Epithelial cell of proximal tubule (primary cell): ENCODE data around the gene SMURF1. TPM values are rescaled to one million over a fixed set of nuclear protein-coding genes. Genes with fewer than 3 reads are reported as not detected.
A peak's percentile ranks its signal among the peaks of the same experiment; 100 is the strongest.

Source experiments
- DNase-seq: peaks from one replicate; pipeline ENCODE4 v3.0.0-alpha.2; 2011; ENCODE audit warnings: low read depth
- H3K4me3 ChIP-seq: 2 replicates; pipeline ENCODE4 v1.5.1; 2011; ENCODE audit warnings: low read depth, mild to moderate bottlenecking, low read length
- CTCF ChIP-seq: conservative IDR thresholded peaks from 2 replicates; pipeline ENCODE4 v1.5.1; 2012; ENCODE audit warnings: low read depth, mild to moderate bottlenecking, low read length
- total RNA-seq: library from RNA; depleted of rRNA; stranded (reverse); fragments of >200 nt; gene quantifications from 2 replicates; pipeline ENCODE4 v1.2.3, GENCODE V29; 2015

SMURF1 gene
- total RNA-seq, 1 donor from 2014 or later, result 30.7 TPM

GRCh38 chr7:99141841-99142726 lies 1.8 kb downstream of the SMURF1 start:
- peak overlapping the region; percentile 68 for H3K4me3 ChIP-seq
- no peak for TF ChIP-seq CTCF
- peak; percentile 44 for DNase-seq

GRCh38 chr7:99141334-99141733 lies 2.6 kb downstream of the SMURF1 start:
- peak overlapping the region; percentile 68 for H3K4me3 ChIP-seq
- no peak for DNase-seq
- TF ChIP-seq CTCF, result no peak

- TF ChIP-seq CTCF, result no peak
- no peak for DNase-seq
- H3K4me3 ChIP-seq, result peak overlapping the region; percentile 68
Observed at GRCh38 chr7:99140813-99141212, 3.1 kb downstream of the SMURF1 start.

- no peak overlapping the region for H3K4me3 ChIP-seq
- TF ChIP-seq CTCF, result no peak
- DNase-seq, result peak; percentile 84
Observed at GRCh38 chr7:99139036-99139435, 4.9 kb downstream of the SMURF1 start.

GRCh38 chr7:99137411-99138180 lies 6.3 kb downstream of the SMURF1 start:
- H3K4me3 ChIP-seq, result peak overlapping the region; percentile 29
- DNase-seq, result peak; percentile 74
- no peak for TF ChIP-seq CTCF

- H3K4me3 ChIP-seq, result no peak overlapping the region
- no peak for TF ChIP-seq CTCF
- DNase-seq, result no peak
Observed at GRCh38 chr7:99135938-99136337, 8.0 kb downstream of the SMURF1 start.
